ENCODE data around the gene RPAP2.

GRCh38 chr1:92317836-92318493 is 19.1 kb downstream of the RPAP2 start:
- TF ChIP-seq CHD2 (IDR thresholded peaks at IDR 0.05; ENCODE audit: borderline replicate concordance, low read depth, low read length) (no peak), REST (IDR thresholded peaks at IDR 0.05; ENCODE audit: low read depth, low read length) (no peak), EZH2 (IDR thresholded peaks at IDR 0.05; ENCODE audit: borderline replicate concordance, control insufficient read depth, low read depth, low read length) (no peak), CTCF (IDR thresholded peaks at IDR 0.05 in 2 of 3, conservative IDR thresholded peaks at IDR 0.05 in 1 of 3; ENCODE audit: control insufficient read depth in 2 of 3, extremely low read depth in 1 of 3, insufficient read depth in 1 of 3, low read depth in 3 of 3, low read length in 3 of 3) (no peak), POLR2AphosphoS5 (IDR thresholded peaks at IDR 0.05; ENCODE audit: low read length) (no peak), RFX5 (IDR thresholded peaks at IDR 0.05; ENCODE audit: low read depth, low read length) (no peak), MXI1 (IDR thresholded peaks at IDR 0.05; ENCODE audit: low read depth, low read length) (no peak), RAD21 (IDR thresholded peaks at IDR 0.05; ENCODE audit: insufficient read depth, low read depth, low read length) (no peak), ZNF207 (IDR thresholded peaks at IDR 0.05; ENCODE audit: borderline replicate concordance) (no peak), TAF1 (IDR thresholded peaks at IDR 0.05; ENCODE audit: borderline replicate concordance, low read depth, low read length) (no peak), TCF7 (IDR thresholded peaks at IDR 0.05; ENCODE audit: borderline replicate concordance) (no peak)
